Measurements from ENCODE around the gene SEMA7A.

The SEMA7A gene

DNA sequence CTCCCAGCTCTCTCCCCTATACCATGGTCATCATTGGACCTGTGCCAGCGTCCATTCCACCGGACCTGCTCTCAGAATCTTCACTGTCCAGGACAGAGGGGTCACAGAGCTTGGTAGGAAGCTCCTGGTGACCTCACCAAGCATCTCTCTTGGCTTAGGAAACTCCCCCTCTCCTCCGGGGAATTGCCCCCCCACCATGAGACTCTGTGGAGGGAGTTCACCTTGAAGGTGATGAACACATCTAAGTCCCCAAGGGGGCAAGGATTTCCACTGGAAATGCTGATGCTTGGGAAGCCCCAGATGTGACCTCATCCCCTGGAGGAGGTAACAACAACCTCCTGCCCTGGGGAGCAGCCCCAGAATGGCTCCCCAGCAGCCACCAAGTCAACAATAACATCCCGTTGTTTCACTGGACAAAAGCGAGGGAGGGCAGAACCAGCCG, 3.2 kb downstream of the SEMA7A start:
- no peak for TF ChIP-seq PAX5 (IDR thresholded peaks at IDR 0.05; ENCODE audit: insufficient read depth, low read length, severe bottlenecking)
- TF ChIP-seq TAF1 (IDR thresholded peaks at IDR 0.05; ENCODE audit: low read depth, low read length): no peak
- no peak for TF ChIP-seq SPI1 (IDR thresholded peaks at IDR 0.05; ENCODE audit: low read depth, low read length)
- no peak for TF ChIP-seq POLR2AphosphoS5 (IDR thresholded peaks at IDR 0.05; ENCODE audit: low read depth, low read length)
- no peak for TF ChIP-seq POU2F2 (IDR thresholded peaks at IDR 0.05; ENCODE audit: low read depth, low read length)
- TF ChIP-seq POLR2A (IDR thresholded peaks at IDR 0.05; ENCODE audit: low read depth, low read length): no peak
- DNase-seq (ENCODE audit: insufficient read length, low spot score) (no peak), FAIRE-seq (no peak)

DNA sequence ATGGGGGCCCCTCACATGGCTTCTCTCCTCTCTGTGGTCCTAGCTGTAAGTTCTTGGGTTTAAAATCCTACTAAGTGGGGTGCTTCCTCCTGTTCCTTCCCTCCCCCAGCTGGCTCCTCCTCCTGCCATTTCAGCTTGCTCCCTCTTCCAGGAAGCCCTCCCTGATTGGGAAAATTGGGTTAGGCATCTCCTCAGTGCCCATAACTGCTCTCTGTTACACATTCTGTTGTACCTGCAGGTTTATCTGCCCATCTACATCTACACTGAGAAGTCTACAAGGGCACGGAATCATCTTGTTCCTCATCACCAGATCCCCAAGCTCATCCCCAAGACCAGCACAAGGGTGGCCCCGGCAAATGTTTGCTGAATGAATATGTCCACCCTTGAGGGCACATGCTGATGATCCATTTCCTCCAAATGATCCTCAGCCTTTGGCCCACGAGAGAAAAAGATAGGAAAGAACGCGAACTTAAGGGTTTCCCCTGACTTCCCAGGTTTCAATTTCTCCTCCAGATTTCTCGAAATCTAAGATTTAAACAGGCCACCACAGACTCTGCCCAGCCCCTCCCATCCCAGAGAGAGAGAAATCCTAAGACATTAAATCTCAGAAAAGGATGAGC, 3.9 kb downstream of the SEMA7A start:
- TF ChIP-seq POLR2A (IDR thresholded peaks at IDR 0.05; ENCODE audit: low read depth, low read length): no peak
- no peak for TF ChIP-seq POU2F2 (IDR thresholded peaks at IDR 0.05; ENCODE audit: low read depth, low read length)
- TF ChIP-seq POLR2AphosphoS5 (IDR thresholded peaks at IDR 0.05; ENCODE audit: low read depth, low read length): no peak
- TF ChIP-seq PAX5 (IDR thresholded peaks at IDR 0.05; ENCODE audit: insufficient read depth, low read length, severe bottlenecking): no peak
- no peak for TF ChIP-seq SPI1 (IDR thresholded peaks at IDR 0.05; ENCODE audit: low read depth, low read length)
- no peak for TF ChIP-seq TAF1 (IDR thresholded peaks at IDR 0.05; ENCODE audit: low read depth, low read length)
- no peak for DNase-seq (ENCODE audit: insufficient read length, low spot score)
- no peak for FAIRE-seq

DNA sequence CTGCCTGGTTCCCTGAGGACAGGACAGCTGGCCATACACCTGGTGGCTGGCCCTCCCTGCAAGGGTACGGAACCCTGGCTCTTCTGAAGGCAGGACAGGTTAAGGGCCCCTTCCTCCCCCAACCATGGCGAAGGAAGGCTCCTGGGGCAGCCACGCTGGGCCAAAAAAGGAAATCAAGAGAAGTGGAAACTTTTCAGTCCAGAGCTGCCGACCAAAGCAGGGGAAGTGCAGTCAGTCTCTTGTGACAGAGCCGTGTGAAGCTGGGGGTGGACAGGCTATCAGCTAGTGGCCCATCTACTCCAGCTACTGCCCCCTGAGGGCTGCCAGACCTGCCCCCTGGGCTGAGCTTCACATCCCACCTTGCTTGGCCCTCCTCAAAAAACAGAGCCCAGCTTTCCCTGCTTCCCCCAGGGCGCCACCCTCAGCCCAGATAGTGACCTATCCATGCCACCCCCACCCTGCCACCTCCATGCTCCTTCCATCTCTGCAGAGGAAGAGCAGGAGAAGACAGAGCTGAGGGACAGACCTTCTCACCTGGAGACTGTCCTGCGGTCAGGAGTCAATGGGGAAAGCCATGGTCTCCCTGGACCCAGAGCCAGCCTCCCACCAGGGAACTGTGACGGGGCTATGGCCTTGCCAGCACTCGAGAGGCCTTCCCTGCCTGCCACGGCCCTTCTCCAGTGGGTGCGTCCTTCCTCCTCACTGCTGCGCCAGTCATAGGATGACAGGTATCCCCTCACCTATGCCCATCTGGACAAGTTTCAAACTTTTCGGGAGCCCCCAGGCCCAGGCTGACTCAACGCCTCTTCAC, 4.6 kb downstream of the SEMA7A start:
- no peak for DNase-seq (ENCODE audit: insufficient read length, low spot score)
- no peak for FAIRE-seq

DNA sequence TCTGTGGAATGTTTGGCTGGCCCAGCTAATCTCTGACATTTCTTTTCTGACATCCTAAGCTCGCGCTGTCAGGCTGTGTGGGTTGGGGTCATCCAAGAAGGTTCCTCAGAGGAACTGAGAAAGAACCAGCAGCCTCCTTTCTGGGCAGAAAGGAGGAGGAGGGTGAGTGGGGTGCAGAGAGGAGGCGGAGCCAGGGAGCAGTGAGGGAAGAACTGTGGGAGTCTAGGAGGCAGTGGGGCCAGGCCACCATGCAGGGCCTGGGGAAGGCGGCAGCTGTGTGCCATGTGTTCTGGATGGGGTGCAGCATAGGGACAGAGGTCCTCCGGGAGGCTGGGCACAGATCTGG, 5.3 kb downstream of the SEMA7A start:
- TF ChIP-seq POLR2AphosphoS5 (IDR thresholded peaks at IDR 0.05; ENCODE audit: low read depth, low read length): no peak
- TF ChIP-seq SPI1 (IDR thresholded peaks at IDR 0.05; ENCODE audit: low read depth, low read length): peak; percentile 87
- DNase-seq (ENCODE audit: insufficient read length, low spot score): no peak
- peak; percentile 78 for FAIRE-seq

More for the DNA sequence above, 4.6 kb downstream of the SEMA7A start:
- TF ChIP-seq PAX5 (IDR thresholded peaks at IDR 0.05; ENCODE audit: insufficient read depth, low read length, severe bottlenecking): no peak
- TF ChIP-seq SPI1 (IDR thresholded peaks at IDR 0.05; ENCODE audit: low read depth, low read length): peak; percentile 50; the same call in 1 of the 2 replicates

DNA sequence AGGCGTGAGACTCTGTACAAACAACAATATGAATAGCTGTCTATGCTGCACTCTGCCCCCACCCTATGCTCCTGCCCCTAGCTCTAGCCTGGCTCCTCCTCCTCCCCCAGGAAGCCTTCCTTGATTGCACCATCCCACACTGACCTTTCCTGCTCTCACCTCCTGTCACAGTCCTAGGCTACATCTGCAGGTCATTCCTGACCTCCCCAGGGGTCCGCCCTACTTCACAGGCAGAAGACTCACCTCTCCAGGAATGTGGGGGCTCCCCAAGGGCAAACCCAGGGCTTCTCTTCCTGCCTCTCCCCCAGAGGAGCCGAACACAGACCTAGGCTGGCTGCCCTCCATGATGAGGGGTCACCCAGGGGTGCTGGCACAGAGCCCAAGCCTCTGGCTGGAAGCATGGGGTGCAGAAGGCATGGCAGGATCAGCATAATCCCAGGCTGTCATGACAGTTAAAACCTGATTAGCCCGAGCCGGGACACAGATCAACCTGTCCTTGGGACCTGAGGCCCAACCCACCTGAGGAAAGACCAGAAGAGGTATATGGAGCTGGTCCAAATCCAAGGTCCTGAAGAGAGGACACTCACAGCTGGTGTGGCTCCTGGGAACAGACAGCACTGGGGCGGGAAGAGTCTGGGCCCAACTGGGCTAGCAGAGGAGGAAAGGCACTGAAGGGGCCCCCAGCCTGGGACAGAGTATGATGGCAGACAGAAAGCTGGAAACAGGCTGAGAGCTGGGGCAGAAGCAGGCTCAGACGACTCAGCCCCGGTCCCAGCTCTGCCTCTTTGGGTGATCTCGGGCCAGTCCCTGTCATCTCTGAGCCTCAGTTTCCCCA, 5.9 kb downstream of the SEMA7A start:
- TF ChIP-seq POLR2A (IDR thresholded peaks at IDR 0.05; ENCODE audit: low read depth, low read length) (no peak), POU2F2 (IDR thresholded peaks at IDR 0.05; ENCODE audit: low read depth, low read length) (no peak), SPI1 (IDR thresholded peaks at IDR 0.05; ENCODE audit: low read depth, low read length) (no peak), TAF1 (IDR thresholded peaks at IDR 0.05; ENCODE audit: low read depth, low read length) (no peak), PAX5 (IDR thresholded peaks at IDR 0.05; ENCODE audit: insufficient read depth, low read length, severe bottlenecking) (no peak), POLR2AphosphoS5 (IDR thresholded peaks at IDR 0.05; ENCODE audit: low read depth, low read length) (no peak)
- DNase-seq (ENCODE audit: insufficient read length, low spot score): no peak

DNA sequence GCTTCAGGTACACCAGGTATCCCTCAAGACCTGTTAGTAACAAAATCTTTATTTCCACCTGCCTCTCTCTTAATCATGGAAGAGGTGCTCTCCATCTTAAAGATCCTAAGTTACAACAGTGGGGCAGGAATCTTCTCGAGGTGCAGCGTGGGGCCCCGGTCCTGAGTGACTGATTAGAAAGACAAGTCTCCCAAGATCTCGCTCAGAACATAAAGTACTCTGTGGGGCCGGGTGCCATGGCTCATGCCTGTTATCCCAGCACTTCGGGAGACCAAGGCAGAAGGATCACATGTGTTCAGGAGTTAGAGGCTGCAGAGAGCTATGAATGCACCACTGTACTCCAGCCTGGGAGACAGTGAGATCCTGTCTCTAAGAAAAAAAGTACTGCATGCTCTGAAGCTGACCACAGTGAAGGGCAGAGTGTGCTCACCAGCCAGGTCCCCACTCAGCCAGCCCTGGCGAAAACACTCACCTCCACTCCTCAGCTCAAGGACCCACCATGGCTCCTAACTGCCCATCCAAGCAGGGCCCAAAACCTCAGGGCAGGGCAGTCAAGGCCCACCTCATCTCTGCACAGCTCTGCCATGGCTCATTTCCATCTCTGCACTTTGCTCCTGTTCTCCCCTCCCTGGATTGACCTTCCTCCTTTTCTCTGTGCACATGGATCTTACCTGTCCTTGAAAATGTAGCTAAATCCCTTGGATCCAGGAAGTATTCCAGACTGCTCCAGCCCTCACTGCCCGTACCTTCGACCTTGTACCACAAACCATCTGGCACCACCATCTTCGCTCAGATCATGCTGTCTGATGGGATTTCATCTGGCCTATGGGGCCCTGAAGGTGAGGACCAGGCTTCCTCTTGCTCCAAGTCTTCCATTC, 7.1 kb downstream of the SEMA7A start:
- FAIRE-seq: no peak

More for the DNA sequence above, 5.9 kb downstream of the SEMA7A start:
- FAIRE-seq: no peak

DNA sequence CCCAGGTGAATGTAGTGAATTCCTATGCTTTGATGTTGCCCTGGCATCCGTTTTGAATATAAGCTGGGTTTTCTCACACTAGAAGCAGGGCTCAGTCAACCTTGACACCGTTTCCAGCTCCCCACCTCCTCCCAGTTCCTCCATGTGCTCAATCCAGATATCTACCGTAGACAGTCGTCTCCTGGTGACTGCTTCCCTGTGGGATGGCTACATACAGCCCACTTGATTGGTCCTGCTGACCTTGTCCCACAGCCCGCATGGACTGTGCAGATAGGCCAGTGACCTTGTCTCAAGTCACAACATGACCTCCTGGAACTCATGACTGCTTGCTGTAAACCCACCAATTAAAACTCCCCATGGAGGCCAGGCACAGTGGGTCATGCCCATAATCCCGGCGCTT, 8.1 kb downstream of the SEMA7A start:
- DNase-seq (ENCODE audit: insufficient read length, low spot score) (no peak), FAIRE-seq (no peak)
- TF ChIP-seq POU2F2 (IDR thresholded peaks at IDR 0.05; ENCODE audit: low read depth, low read length): no peak
- TF ChIP-seq SPI1 (IDR thresholded peaks at IDR 0.05; ENCODE audit: low read depth, low read length): peak; percentile 44; the same call in 1 of the 2 replicates
- TF ChIP-seq POLR2A (IDR thresholded peaks at IDR 0.05; ENCODE audit: low read depth, low read length): no peak

More for the DNA sequence above, 7.1 kb downstream of the SEMA7A start:
- no peak for TF ChIP-seq POLR2A (IDR thresholded peaks at IDR 0.05; ENCODE audit: low read depth, low read length)
- TF ChIP-seq TAF1 (IDR thresholded peaks at IDR 0.05; ENCODE audit: low read depth, low read length): no peak
- TF ChIP-seq POLR2AphosphoS5 (IDR thresholded peaks at IDR 0.05; ENCODE audit: low read depth, low read length): no peak
- no peak for TF ChIP-seq SPI1 (IDR thresholded peaks at IDR 0.05; ENCODE audit: low read depth, low read length)
- no peak for TF ChIP-seq POU2F2 (IDR thresholded peaks at IDR 0.05; ENCODE audit: low read depth, low read length)
- TF ChIP-seq PAX5 (IDR thresholded peaks at IDR 0.05; ENCODE audit: insufficient read depth, low read length, severe bottlenecking): no peak
- no peak for DNase-seq (ENCODE audit: insufficient read length, low spot score)

DNA sequence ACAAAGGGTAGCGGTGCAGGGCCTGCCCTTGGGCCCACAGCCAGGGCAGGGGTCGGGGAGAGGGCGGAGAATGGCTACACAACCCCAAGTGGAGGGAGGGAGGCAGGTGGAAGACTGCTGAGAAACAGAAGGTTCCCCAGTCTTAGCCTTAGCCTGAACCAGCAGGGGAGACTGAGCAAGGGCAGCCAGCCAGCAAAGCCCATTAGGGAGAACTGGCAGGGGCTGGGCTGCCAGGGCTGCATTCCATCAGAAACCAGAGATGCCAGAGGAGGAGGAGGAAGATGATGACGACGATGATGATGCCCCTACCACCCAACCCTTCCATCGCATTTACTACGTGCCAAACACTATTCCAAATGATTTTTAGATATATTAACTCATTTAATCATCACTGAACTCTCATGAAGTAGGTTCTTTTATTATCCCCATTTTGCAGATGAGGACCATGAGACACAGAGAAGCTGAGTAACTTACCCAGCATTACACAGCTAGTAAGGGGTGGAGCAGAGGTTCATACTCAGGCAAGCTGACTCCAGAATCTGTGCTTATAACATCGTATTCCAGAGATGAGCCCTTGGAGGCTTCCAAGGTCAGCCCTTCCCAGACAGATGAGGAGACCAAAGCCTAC, 8.7 kb downstream of the SEMA7A start:
- FAIRE-seq: no peak
- DNase-seq (ENCODE audit: insufficient read length, low spot score): no peak
- TF ChIP-seq PAX5 (IDR thresholded peaks at IDR 0.05; ENCODE audit: insufficient read depth, low read length, severe bottlenecking) (no peak), TAF1 (IDR thresholded peaks at IDR 0.05; ENCODE audit: low read depth, low read length) (no peak), SPI1 (IDR thresholded peaks at IDR 0.05; ENCODE audit: low read depth, low read length) (no peak), POLR2AphosphoS5 (IDR thresholded peaks at IDR 0.05; ENCODE audit: low read depth, low read length) (no peak), POU2F2 (IDR thresholded peaks at IDR 0.05; ENCODE audit: low read depth, low read length) (no peak), POLR2A (IDR thresholded peaks at IDR 0.05; ENCODE audit: low read depth, low read length) (no peak)
